Smooth muscle cell (in vitro differentiated cells): ENCODE data around the gene RORC. TPM values are rescaled to one million over a fixed set of nuclear protein-coding genes. Genes with fewer than 3 reads are reported as not detected.

Experiments
- DNase-seq: peaks from one replicate; lab custom pipeline; 2025; ENCODE audit not compliant: unreplicated experiment; lab: John Stamatoyannopoulos, UW
- H2AFZ ChIP-seq: fragments of 200-600 bp; sonication (generic); 2 replicates; pipeline ENCODE4 v1.6.0; 2016; ENCODE audit warnings: antibody characterized with exemption, low read depth, mild to moderate bottlenecking
- H3F3A ChIP-seq: fragments of 200-600 bp; sonication (generic); 2 replicates; pipeline ENCODE4 v1.6.0; 2017; ENCODE audit warnings: antibody characterized with exemption, low read depth
- H3K27ac ChIP-seq: fragments of 200-600 bp; sonication (generic); 2 replicates; pipeline ENCODE4 v1.5.1; 2016; ENCODE audit warnings: low read depth, mild to moderate bottlenecking
- H3K27me3 ChIP-seq: fragments of 200-600 bp; sonication (generic); 2 replicates; pipeline ENCODE4 v1.6.1; 2016; ENCODE audit warnings: low read depth, mild to moderate bottlenecking
- H3K36me3 ChIP-seq: fragments of 200-600 bp; sonication (generic); 2 replicates; pipeline ENCODE4 v1.5.1; 2016; ENCODE audit warnings: low read depth
- H3K4me1 ChIP-seq: fragments of 200-600 bp; sonication (generic); 2 replicates; pipeline ENCODE4 v1.5.1; 2016; ENCODE audit warnings: low read depth
- H3K4me2 ChIP-seq: fragments of 200-600 bp; sonication (generic); 2 replicates; pipeline ENCODE4 v1.6.0; 2016; ENCODE audit warnings: mild to moderate bottlenecking
- H3K4me3 ChIP-seq: fragments of 200-600 bp; sonication (generic); 2 replicates; pipeline ENCODE4 v1.5.1; 2016; ENCODE audit warnings: mild to moderate bottlenecking
- H3K79me2 ChIP-seq: fragments of 200-600 bp; sonication (generic); 2 replicates; pipeline ENCODE4 v1.6.0; 2016; ENCODE audit warnings: low read depth, mild to moderate bottlenecking
- H3K9ac ChIP-seq: fragments of 200-600 bp; sonication (generic); 2 replicates; pipeline ENCODE4 v1.6.0; 2016; ENCODE audit warnings: low read depth
- H3K9me3 ChIP-seq: fragments of 200-600 bp; sonication (generic); replicated peaks from 2 replicates; pipeline ENCODE4 v1.5.1; 2016; ENCODE audit warnings: low read depth
- H4K20me1 ChIP-seq: fragments of 200-600 bp; sonication (generic); 2 replicates; pipeline ENCODE4 v1.6.0; 2016; ENCODE audit warnings: low read depth
- WGBS: methylation state at CpG from one replicate; pipeline ENCODE4 v1.1.7; 2016; ENCODE audit warnings: low lambda C conversion rate; 5-methylcytosine and 5-hydroxymethylcytosine counted together
- polyA plus RNA-seq: library from polyadenylated mRNA; unstranded; fragments of >200 nt; fragmentation: Nextera tagmentation; extraction: Ambion mirVana; gene quantifications from 2 replicates; pipeline ENCODE4 v1.2.1, GENCODE V29; 2016
- total RNA-seq: library from RNA; depleted of rRNA; stranded (reverse); fragments of >200 nt; gene quantifications from 2 replicates; pipeline ENCODE4 v1.2.3, GENCODE V29; 2014
- TF ChIP-seq, protein P1 (sequence below): fragments of 200-600 bp; sonication (generic); IDR thresholded peaks from 2 replicates; pipeline ENCODE4 v1.5.1; 2017; ENCODE audit warnings: borderline replicate concordance, mild to moderate bottlenecking, antibody characterized with exemption; ENCODE audit not compliant: insufficient read depth, poor library complexity, severe bottlenecking

Gene RORC
- total and polyA plus RNA-seq, 2 experiments from 2014 or later, result not detected

DNA sequence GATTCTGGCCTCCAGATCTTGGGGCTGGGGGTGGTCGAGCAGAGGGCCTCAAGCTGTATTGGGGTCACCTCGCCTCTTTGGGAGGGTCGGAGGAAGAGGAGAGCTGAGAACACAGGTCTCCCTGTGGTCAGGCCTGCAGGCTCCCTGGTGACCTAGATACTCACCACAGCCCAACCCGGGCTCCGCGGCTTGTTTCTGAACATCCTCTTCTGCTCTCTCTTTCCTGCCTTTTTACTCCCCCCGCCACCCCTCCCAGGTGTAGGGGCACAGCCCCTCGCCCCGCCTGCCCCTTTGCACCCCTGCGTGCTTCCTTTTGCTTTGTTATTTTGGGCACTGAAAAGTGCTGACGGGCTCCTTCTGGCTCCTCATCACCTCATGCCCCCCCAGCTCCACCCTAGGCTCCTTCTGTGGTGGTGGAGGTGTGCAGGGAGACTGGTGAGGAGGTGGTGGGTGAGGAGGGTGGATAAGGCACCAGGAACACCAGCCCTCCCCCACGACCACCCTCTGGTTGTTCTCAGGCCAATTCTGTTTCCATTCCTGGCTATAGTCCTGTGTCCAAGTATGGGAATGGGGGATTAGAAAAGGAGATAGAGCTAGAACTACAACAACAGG is 15.8 kb downstream of the RORC start:
- no peak overlapping the region for H2AFZ ChIP-seq
- H3K9me3 ChIP-seq, result no peaks in the 10 kb centered on the region
- H3K27me3 ChIP-seq, result no peaks in the 10 kb centered on the region
- no peaks in the 10 kb centered on the region for H3F3A ChIP-seq
- H3K4me1 ChIP-seq, result no peaks in the 10 kb centered on the region
- 81% methylated on average over 12 of the region's 12 CpGs for WGBS
- TF ChIP-seq, protein P1, sequence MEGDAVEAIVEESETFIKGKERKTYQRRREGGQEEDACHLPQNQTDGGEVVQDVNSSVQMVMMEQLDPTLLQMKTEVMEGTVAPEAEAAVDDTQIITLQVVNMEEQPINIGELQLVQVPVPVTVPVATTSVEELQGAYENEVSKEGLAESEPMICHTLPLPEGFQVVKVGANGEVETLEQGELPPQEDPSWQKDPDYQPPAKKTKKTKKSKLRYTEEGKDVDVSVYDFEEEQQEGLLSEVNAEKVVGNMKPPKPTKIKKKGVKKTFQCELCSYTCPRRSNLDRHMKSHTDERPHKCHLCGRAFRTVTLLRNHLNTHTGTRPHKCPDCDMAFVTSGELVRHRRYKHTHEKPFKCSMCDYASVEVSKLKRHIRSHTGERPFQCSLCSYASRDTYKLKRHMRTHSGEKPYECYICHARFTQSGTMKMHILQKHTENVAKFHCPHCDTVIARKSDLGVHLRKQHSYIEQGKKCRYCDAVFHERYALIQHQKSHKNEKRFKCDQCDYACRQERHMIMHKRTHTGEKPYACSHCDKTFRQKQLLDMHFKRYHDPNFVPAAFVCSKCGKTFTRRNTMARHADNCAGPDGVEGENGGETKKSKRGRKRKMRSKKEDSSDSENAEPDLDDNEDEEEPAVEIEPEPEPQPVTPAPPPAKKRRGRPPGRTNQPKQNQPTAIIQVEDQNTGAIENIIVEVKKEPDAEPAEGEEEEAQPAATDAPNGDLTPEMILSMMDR, result no peak
- H3K4me3 ChIP-seq, result no peak overlapping the region
- DNase-seq, result no peak
- no peak overlapping the region for H3K9ac ChIP-seq
- H3K79me2 ChIP-seq, result no peaks in the 10 kb centered on the region
- H3K27ac ChIP-seq, result no peak overlapping the region
- no peaks in the 10 kb centered on the region for H4K20me1 ChIP-seq
- H3K4me2 ChIP-seq, result no peak overlapping the region
- H3K36me3 ChIP-seq, result no peaks in the 10 kb centered on the region

DNA sequence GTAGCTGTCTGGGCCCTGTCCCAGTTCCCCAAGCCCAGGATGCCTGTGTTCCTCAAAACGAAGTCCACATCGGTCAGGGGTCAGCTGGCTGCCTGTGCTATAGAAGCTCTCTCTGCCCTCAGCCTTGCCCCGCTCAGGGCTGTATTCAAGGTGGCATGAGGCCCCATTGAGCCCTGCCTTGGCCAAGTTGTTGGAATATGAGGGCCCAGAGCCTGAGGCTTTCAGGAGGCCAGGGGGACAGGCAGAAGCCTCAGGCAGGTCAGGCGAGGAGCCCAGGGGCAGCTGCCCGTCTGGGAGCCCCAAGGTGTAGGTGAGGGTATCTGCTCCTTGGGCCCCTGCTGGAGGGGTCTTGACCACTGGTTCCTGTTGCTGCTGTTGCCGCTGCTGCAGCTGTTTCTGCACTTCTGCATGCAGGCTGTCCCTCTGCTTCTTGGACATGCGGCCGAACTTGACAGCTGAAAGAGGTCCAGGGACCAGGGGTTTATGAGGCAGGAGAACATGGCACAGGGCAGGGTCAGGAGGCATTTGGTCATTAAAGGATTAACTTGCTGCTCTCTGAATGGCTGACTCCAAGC is 16.5 kb downstream of the RORC start:
- no peak overlapping the region for H3K9ac ChIP-seq
- H2AFZ ChIP-seq, result no peak overlapping the region
- no peaks in the 10 kb centered on the region for H3K9me3 ChIP-seq
- H3K4me1 ChIP-seq, result no peaks in the 10 kb centered on the region
- no peak overlapping the region for H3K4me2 ChIP-seq
- H3K36me3 ChIP-seq, result no peaks in the 10 kb centered on the region
- no peaks in the 10 kb centered on the region for H3K27me3 ChIP-seq
- DNase-seq, result no peak
- 88% methylated on average over 8 of the region's 8 CpGs for WGBS
- no peaks in the 10 kb centered on the region for H4K20me1 ChIP-seq
- H3K4me3 ChIP-seq, result no peak overlapping the region
- no peaks in the 10 kb centered on the region for H3F3A ChIP-seq
- H3K27ac ChIP-seq, result no peak overlapping the region
- no peaks in the 10 kb centered on the region for H3K79me2 ChIP-seq
- TF ChIP-seq, protein P1, result no peak

DNA sequence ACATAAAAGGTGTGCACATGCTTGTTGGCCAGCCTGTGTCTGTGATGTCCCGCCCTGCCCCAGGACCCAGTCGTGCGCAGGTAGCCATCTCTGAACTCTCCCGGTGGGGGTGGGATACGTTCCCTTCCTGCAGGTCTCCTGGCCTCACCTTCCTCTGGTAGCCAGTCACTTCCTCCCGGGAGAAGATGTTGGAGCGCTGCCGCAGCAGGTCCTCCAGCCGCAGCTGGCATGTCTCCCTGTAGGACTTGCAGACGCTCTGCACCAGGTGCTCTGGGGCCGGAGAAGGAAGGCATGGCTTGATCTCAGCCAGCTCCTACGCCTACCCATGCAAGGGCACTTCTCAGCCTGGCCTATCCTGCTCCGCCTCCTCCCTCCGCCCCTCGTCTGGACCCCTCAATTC is 17.2 kb downstream of the RORC start:
- Histone ChIP-seq H3K9me3 (no peaks in the 10 kb centered on the region), H3F3A (no peaks in the 10 kb centered on the region), H3K36me3 (no peaks in the 10 kb centered on the region), H3K9ac (no peak overlapping the region), H2AFZ (no peak overlapping the region), H3K79me2 (no peaks in the 10 kb centered on the region), H3K4me1 (no peaks in the 10 kb centered on the region), H3K27ac (no peak overlapping the region), H4K20me1 (no peaks in the 10 kb centered on the region), H3K4me3 (no peak overlapping the region), H3K27me3 (no peaks in the 10 kb centered on the region), H3K4me2 (no peak overlapping the region)
- TF ChIP-seq, protein P1, result no peak
- no peak for DNase-seq
- 94% methylated on average over 15 of the region's 15 CpGs for WGBS
